AG04450 (cell line): ENCODE measurements around the gene TRIM60. TPM values are rescaled to one million over a fixed set of nuclear protein-coding genes. Genes with fewer than 3 reads are reported as not detected.
"Not testable (repeated sequence)": the region's sequence is repeated elsewhere in the genome, so short reads cannot be mapped to it uniquely, and the experiment has no call there.

Source experiments
- CTCF ChIA-PET: fragments of 300-600, 350-600 bp; formaldehyde crosslinking; extraction: SDS; loops from one replicate; lab custom pipeline; 2022; ENCODE audit warnings: antibody characterized with exemption, inconsistent platforms; lab: Charles Lee
- POLR2A ChIA-PET: fragments of 350-600 bp; formaldehyde crosslinking; extraction: SDS; loops from one replicate; lab custom pipeline; 2021; ENCODE audit warnings: antibody characterized with exemption, inconsistent platforms; lab: Yijun Ruan, JAX
- DNase-seq: peaks from one replicate; pipeline ENCODE4 v3.0.0-alpha.2; 2011; ENCODE audit warnings: low read depth, low spot score
- H3K27ac ChIP-seq: one replicate; pipeline ENCODE4 v1.5.1; 2012; ENCODE audit warnings: low read depth, low read length, control low read depth
- H3K27me3 ChIP-seq: one replicate; pipeline ENCODE4 v1.6.0; 2012; ENCODE audit warnings: low read length; ENCODE audit not compliant: control insufficient read depth, insufficient read depth
- H3K4me3 ChIP-seq: 2 replicates; pipeline ENCODE4 v1.5.1; 2011; ENCODE audit warnings: mild to moderate bottlenecking, low read depth, low read length, control low read depth
- H3K9me3 ChIP-seq: 2 replicates; pipeline ENCODE4 v1.5.1; 2012; ENCODE audit warnings: low read length; ENCODE audit not compliant: control insufficient read depth, insufficient read depth
- polyA plus RNA-seq: library from polyadenylated mRNA; depleted of rRNA; stranded (reverse); fragments of >200 nt; gene quantifications from 2 replicates; pipeline ENCODE4 v1.2.3, GENCODE V29; 2011
- TF ChIP-seq, protein P1 (sequence below): IDR thresholded peaks from 2 replicates; pipeline ENCODE4 v1.5.1; 2011; ENCODE audit warnings: low read depth, low read length, control low read depth, inconsistent platforms

The TRIM60 gene
- polyA plus RNA-seq, 1 experiment: not detected

GRCh38 chr4:165010991-165011390, 20.8 kb upstream of the TRIM60 start:
- no peak for DNase-seq
- Histone ChIP-seq H3K4me3 (no peak overlapping the region), H3K9me3 (peaks cover 4% of the 10 kb centered on the region; the same call in 1 of the 2 replicates), H3K27me3 (no peaks in the 10 kb centered on the region), H3K27ac (no peak overlapping the region)
- ChIA-PET POLR2A (no interaction called here), CTCF (no interaction called here)
- TF ChIP-seq, protein P1, sequence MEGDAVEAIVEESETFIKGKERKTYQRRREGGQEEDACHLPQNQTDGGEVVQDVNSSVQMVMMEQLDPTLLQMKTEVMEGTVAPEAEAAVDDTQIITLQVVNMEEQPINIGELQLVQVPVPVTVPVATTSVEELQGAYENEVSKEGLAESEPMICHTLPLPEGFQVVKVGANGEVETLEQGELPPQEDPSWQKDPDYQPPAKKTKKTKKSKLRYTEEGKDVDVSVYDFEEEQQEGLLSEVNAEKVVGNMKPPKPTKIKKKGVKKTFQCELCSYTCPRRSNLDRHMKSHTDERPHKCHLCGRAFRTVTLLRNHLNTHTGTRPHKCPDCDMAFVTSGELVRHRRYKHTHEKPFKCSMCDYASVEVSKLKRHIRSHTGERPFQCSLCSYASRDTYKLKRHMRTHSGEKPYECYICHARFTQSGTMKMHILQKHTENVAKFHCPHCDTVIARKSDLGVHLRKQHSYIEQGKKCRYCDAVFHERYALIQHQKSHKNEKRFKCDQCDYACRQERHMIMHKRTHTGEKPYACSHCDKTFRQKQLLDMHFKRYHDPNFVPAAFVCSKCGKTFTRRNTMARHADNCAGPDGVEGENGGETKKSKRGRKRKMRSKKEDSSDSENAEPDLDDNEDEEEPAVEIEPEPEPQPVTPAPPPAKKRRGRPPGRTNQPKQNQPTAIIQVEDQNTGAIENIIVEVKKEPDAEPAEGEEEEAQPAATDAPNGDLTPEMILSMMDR: no peak

- Histone ChIP-seq H3K27me3 (no peaks in the 10 kb centered on the region), H3K4me3 (no peak overlapping the region), H3K27ac (no peak overlapping the region), H3K9me3 (peaks cover 4% of the 10 kb centered on the region; the same call in 1 of the 2 replicates)
- no peak for DNase-seq
- ChIA-PET CTCF (no interaction called here), POLR2A (no interaction called here)
- TF ChIP-seq, protein P1: no peak
Measured at GRCh38 chr4:165011403-165011802, 20.4 kb upstream of the TRIM60 start.

DNA sequence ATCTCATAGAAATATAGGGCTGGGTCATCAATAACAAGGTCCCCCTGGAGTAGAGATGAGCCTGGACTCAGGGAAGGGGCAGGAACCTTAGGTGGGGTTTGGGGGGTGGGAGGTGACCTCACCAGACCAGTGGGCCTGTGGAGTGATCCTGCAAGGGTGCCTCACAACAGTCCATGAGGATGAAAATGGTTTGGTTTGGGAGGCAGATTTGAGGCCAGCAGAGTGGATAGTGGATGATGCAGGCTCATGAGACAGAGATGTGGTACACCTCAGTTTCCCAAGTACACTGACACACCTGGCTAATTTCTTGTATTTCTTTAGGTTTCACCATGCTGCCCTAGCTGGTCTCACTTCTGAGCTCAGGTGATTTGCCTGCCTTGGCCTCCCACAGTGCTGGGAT, 18.1 kb upstream of the TRIM60 start:
- POLR2A ChIA-PET: no interaction called here
- no peaks in the 10 kb centered on the region for H3K27me3 ChIP-seq
- H3K4me3 ChIP-seq: no peak overlapping the region
- TF ChIP-seq, protein P1: no peak
- CTCF ChIA-PET: no interaction called here
- no peak overlapping the region for H3K27ac ChIP-seq
- peaks cover 4% of the 10 kb centered on the region; the same call in 1 of the 2 replicates for H3K9me3 ChIP-seq
- no peak for DNase-seq

- POLR2A ChIA-PET: no interaction called here
- no peaks in the 10 kb centered on the region for H3K27me3 ChIP-seq
- H3K4me3 ChIP-seq: no peak overlapping the region
- TF ChIP-seq, protein P1: peak; percentile 32; the same call in 1 of the 2 replicates
- CTCF ChIA-PET: no interaction called here
- no peak overlapping the region for H3K27ac ChIP-seq
- H3K9me3 ChIP-seq: peaks cover 4% of the 10 kb centered on the region; the same call in 1 of the 2 replicates
- no peak for DNase-seq
Measured at GRCh38 chr4:165016971-165017370, 14.8 kb upstream of the TRIM60 start.

GRCh38 chr4:165019995-165020394, 11.8 kb upstream of the TRIM60 start:
- H3K4me3 ChIP-seq, DNase-seq, H3K27ac ChIP-seq, H3K27me3 ChIP-seq, H3K9me3 ChIP-seq, CTCF ChIA-PET, POLR2A ChIA-PET: not testable (repeated sequence)

DNA sequence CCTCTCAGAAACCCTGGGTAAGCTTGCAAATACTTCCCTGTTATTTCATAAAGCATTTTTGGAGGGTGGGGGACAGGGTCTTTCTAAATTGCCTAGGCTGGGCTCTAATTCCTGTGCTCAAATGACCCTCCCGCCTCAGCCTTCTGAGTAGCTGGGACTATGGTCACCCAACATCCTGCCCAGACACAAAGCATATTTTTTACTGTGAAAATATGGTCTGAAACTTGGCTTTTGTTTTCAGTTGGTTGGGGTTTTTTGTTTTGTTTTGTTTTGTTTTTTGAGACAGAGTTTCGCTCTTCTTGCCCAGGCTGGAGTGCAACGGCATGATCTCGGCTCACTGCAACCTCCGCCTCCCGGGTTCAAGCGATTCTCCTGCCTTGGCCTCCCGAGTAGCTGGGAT, 6.0 kb upstream of the TRIM60 start:
- H3K9me3 ChIP-seq, H3K27me3 ChIP-seq, CTCF ChIA-PET, DNase-seq, H3K27ac ChIP-seq, POLR2A ChIA-PET, H3K4me3 ChIP-seq: not testable (repeated sequence)
